Astrocyte (in vitro differentiated cells and primary cell): ENCODE data around the gene IFNE. TPM values are rescaled to one million over a fixed set of nuclear protein-coding genes. Genes with fewer than 3 reads are reported as not detected.
A peak's percentile ranks its signal among the peaks of the same experiment; 100 is the strongest.

Experiments used
- DNase-seq: peaks from one replicate; pipeline ENCODE4 v3.0.0-alpha.2; 2010; ENCODE audit warnings: low read depth
- FAIRE-seq: peaks from 2 replicates; lab custom pipeline; 2011; peaks lifted over from hg19 to GRCh38; lab: Jason Lieb, UNC
- H2AFZ ChIP-seq: 2 replicates; pipeline ENCODE4 v1.6.0; 2012; ENCODE audit warnings: low read depth, low read length, inconsistent platforms
- H3K27ac ChIP-seq: 2 replicates; pipeline ENCODE4 v1.5.1; 2011; ENCODE audit warnings: low read depth, low read length, inconsistent platforms
- H3K27me3 ChIP-seq: 2 replicates; pipeline ENCODE4 v1.6.0; 2011; ENCODE audit warnings: low read length, inconsistent platforms; ENCODE audit not compliant: insufficient read depth
- H3K36me3 ChIP-seq: 2 replicates; pipeline ENCODE4 v1.5.1; 2011; ENCODE audit warnings: low read length, inconsistent platforms; ENCODE audit not compliant: insufficient read depth
- H3K4me1 ChIP-seq: 2 replicates; pipeline ENCODE4 v1.5.1; 2011; ENCODE audit warnings: low read length, inconsistent platforms; ENCODE audit not compliant: insufficient read depth
- H3K4me2 ChIP-seq: 2 replicates; pipeline ENCODE4 v1.6.0; 2012; ENCODE audit warnings: low read length, inconsistent platforms
- H3K4me3 ChIP-seq: 2 replicates; pipeline ENCODE4 v1.5.1; 2011; ENCODE audit warnings: low read depth, mild to moderate bottlenecking, low read length, inconsistent platforms; ENCODE audit not compliant: insufficient read depth
- H3K79me2 ChIP-seq: 2 replicates; pipeline ENCODE4 v1.6.0; 2012; ENCODE audit warnings: mild to moderate bottlenecking, low read length, inconsistent platforms; ENCODE audit not compliant: insufficient read depth
- H3K9ac ChIP-seq: 2 replicates; pipeline ENCODE4 v1.6.0; 2012; ENCODE audit warnings: mild to moderate bottlenecking, low read length, inconsistent platforms
- H3K9me3 ChIP-seq: 2 replicates; pipeline ENCODE4 v1.5.1; 2012; ENCODE audit warnings: low read depth, mild to moderate bottlenecking, low read length, inconsistent platforms; ENCODE audit not compliant: insufficient read depth
- H4K20me1 ChIP-seq: 2 replicates; pipeline ENCODE4 v1.6.0; 2012; ENCODE audit warnings: low read length, inconsistent platforms; ENCODE audit not compliant: insufficient read depth
- H3K27ac Mint-ChIP-seq: one replicate; pipeline ENCODE4 v1.8.0; 2021; ENCODE audit warnings: mild to moderate bottlenecking, mixed read lengths; ENCODE audit not compliant: unreplicated experiment
- H3K27me3 Mint-ChIP-seq: one replicate; pipeline ENCODE4 v1.8.0; 2021; ENCODE audit warnings: low read depth, mixed read lengths; ENCODE audit not compliant: unreplicated experiment
- H3K36me3 Mint-ChIP-seq: one replicate; pipeline ENCODE4 v1.8.0; 2021; ENCODE audit warnings: low read depth, mixed read lengths; ENCODE audit not compliant: unreplicated experiment
- H3K4me1 Mint-ChIP-seq: one replicate; pipeline ENCODE4 v1.8.0; 2021; ENCODE audit warnings: low read depth, mixed read lengths; ENCODE audit not compliant: unreplicated experiment
- H3K4me3 Mint-ChIP-seq: one replicate; pipeline ENCODE4 v1.8.0; 2021; ENCODE audit warnings: mild to moderate bottlenecking, moderate library complexity, mixed read lengths; ENCODE audit not compliant: unreplicated experiment
- H3K9me3 Mint-ChIP-seq: one replicate; pipeline ENCODE4 v1.8.0; 2021; ENCODE audit warnings: mild to moderate bottlenecking, mixed read lengths; ENCODE audit not compliant: unreplicated experiment
- EZH2 ChIP-seq: IDR thresholded peaks from 2 replicates; pipeline ENCODE4 v1.6.1; 2012; ENCODE audit warnings: mild to moderate bottlenecking, low read length, inconsistent platforms; ENCODE audit not compliant: insufficient read depth
- total RNA-seq: library from RNA; stranded (reverse); gene quantifications from 2 replicates; pipeline ENCODE4 v1.2.1, GENCODE V29; 2021
- TF ChIP-seq, protein P1 (sequence below): IDR thresholded peaks from 2 replicates; pipeline ENCODE4 v1.5.1; 2011; ENCODE audit warnings: low read depth, mild to moderate bottlenecking, inconsistent platforms, low read length, moderate library complexity; ENCODE audit not compliant: insufficient read depth

IFNE gene
- total RNA-seq, 1 donor from 2014 or later = 0.57 TPM

DNA sequence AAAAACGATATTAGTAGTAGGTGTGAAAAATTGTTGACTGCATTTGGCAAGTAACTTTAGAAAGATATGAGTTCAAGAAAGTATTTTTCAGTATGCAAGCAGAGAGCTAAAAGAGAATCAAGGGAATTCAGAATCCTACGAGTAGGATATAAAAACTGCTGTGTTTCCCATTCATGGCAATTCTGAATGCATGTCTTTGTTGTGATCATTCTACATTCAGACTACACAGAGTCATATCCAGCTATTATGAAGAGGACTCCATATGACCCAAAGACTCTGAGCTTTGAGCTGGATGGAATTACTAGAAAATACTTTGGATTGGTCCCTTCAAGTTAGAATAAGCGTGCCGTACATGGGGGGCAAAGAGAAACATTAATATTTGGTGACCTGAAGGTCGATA is 12.0 kb downstream of the IFNE start:
- Histone ChIP-seq H3K79me2 (no peaks in the 10 kb centered on the region), H3K4me1 (no peaks in the 10 kb centered on the region), H3K9ac (no peak overlapping the region), H3K4me3 (no peak overlapping the region), H3K9me3 (no peaks in the 10 kb centered on the region), H3K27ac (no peak overlapping the region), H3K36me3 (peaks cover 36% of the 10 kb centered on the region), H3K4me2 (no peak overlapping the region), H4K20me1 (peaks cover 5% of the 10 kb centered on the region), H2AFZ (no peak overlapping the region), H3K27me3 (no peaks in the 10 kb centered on the region)
- Mint-ChIP-seq H3K27ac (no peak overlapping the region), H3K4me1 (no peaks in the 10 kb centered on the region), H3K9me3 (no peaks in the 10 kb centered on the region), H3K27me3 (no peaks in the 10 kb centered on the region), H3K4me3 (no peak overlapping the region), H3K36me3 (peaks cover 2% of the 10 kb centered on the region)
- DNase-seq (no peak), FAIRE-seq (peak; percentile 47)
- TF ChIP-seq, protein P1, sequence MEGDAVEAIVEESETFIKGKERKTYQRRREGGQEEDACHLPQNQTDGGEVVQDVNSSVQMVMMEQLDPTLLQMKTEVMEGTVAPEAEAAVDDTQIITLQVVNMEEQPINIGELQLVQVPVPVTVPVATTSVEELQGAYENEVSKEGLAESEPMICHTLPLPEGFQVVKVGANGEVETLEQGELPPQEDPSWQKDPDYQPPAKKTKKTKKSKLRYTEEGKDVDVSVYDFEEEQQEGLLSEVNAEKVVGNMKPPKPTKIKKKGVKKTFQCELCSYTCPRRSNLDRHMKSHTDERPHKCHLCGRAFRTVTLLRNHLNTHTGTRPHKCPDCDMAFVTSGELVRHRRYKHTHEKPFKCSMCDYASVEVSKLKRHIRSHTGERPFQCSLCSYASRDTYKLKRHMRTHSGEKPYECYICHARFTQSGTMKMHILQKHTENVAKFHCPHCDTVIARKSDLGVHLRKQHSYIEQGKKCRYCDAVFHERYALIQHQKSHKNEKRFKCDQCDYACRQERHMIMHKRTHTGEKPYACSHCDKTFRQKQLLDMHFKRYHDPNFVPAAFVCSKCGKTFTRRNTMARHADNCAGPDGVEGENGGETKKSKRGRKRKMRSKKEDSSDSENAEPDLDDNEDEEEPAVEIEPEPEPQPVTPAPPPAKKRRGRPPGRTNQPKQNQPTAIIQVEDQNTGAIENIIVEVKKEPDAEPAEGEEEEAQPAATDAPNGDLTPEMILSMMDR = no peak
- no peak for TF ChIP-seq EZH2

- H3K9ac ChIP-seq = no peak overlapping the region
- DNase-seq (no peak), FAIRE-seq (peak; percentile 75)
- H4K20me1 ChIP-seq = peaks cover 5% of the 10 kb centered on the region
- no peaks in the 10 kb centered on the region for H3K79me2 ChIP-seq
- H3K4me2 ChIP-seq = no peak overlapping the region
- Mint-ChIP-seq H3K36me3 (peaks cover 4% of the 10 kb centered on the region), H3K27ac (no peak overlapping the region), H3K27me3 (no peaks in the 10 kb centered on the region), H3K9me3 (peaks cover 5% of the 10 kb centered on the region), H3K4me1 (no peaks in the 10 kb centered on the region), H3K4me3 (no peak overlapping the region)
- H3K27me3 ChIP-seq = no peaks in the 10 kb centered on the region
- no peak overlapping the region for H3K4me3 ChIP-seq
- TF ChIP-seq EZH2 = no peak
- TF ChIP-seq, protein P1 = peak; percentile 76
- H3K9me3 ChIP-seq = no peaks in the 10 kb centered on the region
- peaks cover 24% of the 10 kb centered on the region for H3K36me3 ChIP-seq
- H2AFZ ChIP-seq = no peak overlapping the region
- no peaks in the 10 kb centered on the region for H3K4me1 ChIP-seq
- no peak overlapping the region for H3K27ac ChIP-seq
These were observed 16.1 kb downstream of the IFNE start for GRCh38 chr9:21465859-21466518.

- Histone ChIP-seq H3K27me3 (no peaks in the 10 kb centered on the region), H3K4me3 (no peak overlapping the region), H3K4me2 (no peak overlapping the region), H4K20me1 (peaks cover 5% of the 10 kb centered on the region), H3K27ac (no peak overlapping the region), H3K9ac (no peak overlapping the region), H2AFZ (no peak overlapping the region), H3K36me3 (peaks cover 21% of the 10 kb centered on the region), H3K9me3 (no peaks in the 10 kb centered on the region), H3K79me2 (no peaks in the 10 kb centered on the region), H3K4me1 (no peaks in the 10 kb centered on the region)
- Mint-ChIP-seq H3K27me3 (no peaks in the 10 kb centered on the region), H3K27ac (no peak overlapping the region), H3K9me3 (peaks cover 5% of the 10 kb centered on the region), H3K36me3 (peaks cover 4% of the 10 kb centered on the region), H3K4me1 (no peaks in the 10 kb centered on the region), H3K4me3 (no peak overlapping the region)
- TF ChIP-seq, protein P1 = no peak
- no peak for TF ChIP-seq EZH2
- FAIRE-seq = no peak
- DNase-seq = no peak
These were observed 17.0 kb downstream of the IFNE start for GRCh38 chr9:21465138-21465537.
